A673 (cell line): ENCODE data around the gene SLC66A2.

Experiments used
- CTCF ChIP-seq: fragments of 300-800, 200-600 bp; sonication (generic); conservative IDR thresholded peaks from 2 replicates; pipeline ENCODE4 v1.5.1; 2017; ENCODE audit warnings: low read depth, mild to moderate bottlenecking, antibody characterized with exemption, low read length, moderate library complexity, mixed read lengths
- EZH2 ChIP-seq: fragments of 200-600 bp; sonication (generic); IDR thresholded peaks from 2 replicates; pipeline ENCODE4 v1.6.1; 2017; ENCODE audit warnings: borderline replicate concordance, low read depth, mild to moderate bottlenecking, mixed read lengths, antibody characterized with exemption, low read length; ENCODE audit not compliant: poor library complexity, severe bottlenecking

- TF ChIP-seq CTCF (no peak), EZH2 (no peak)
These were observed 95.1 kb downstream of the SLC66A2 start for GRCh38 chr18:79856119-79857007.
